GM23338 (cell line): Measurements from ENCODE around the gene FGD3.

Experiments used
- CTCF ChIP-seq, 2 experiments: fragments of 200-600 bp in 1 of 2; sonication (generic) in 1 of 2; conservative IDR thresholded peaks; 2 replicates each; pipeline versions ENCODE4 v1.5.1 to v1.6.1; 2016 to 2017; ENCODE audit warnings: antibody characterized with exemption in 2 of 2, low read depth in 2 of 2, mild to moderate bottlenecking in 2 of 2, moderate library complexity in 1 of 2
- JUNB ChIP-seq: IDR thresholded peaks from one replicate; pipeline ENCODE4 v1.6.1; 2016; ENCODE audit warnings: antibody characterized with exemption; ENCODE audit not compliant: unreplicated experiment
- TF ChIP-seq, protein P1 (sequence below): IDR thresholded peaks from one replicate; pipeline ENCODE4 v1.6.1; 2018; ENCODE audit warnings: antibody characterized with exemption; ENCODE audit not compliant: unreplicated experiment

- TF ChIP-seq CTCF (conservative IDR thresholded peaks at IDR 0.05; ENCODE audit: low read depth in 2 of 2) = no peak
- TF ChIP-seq, protein P1, sequence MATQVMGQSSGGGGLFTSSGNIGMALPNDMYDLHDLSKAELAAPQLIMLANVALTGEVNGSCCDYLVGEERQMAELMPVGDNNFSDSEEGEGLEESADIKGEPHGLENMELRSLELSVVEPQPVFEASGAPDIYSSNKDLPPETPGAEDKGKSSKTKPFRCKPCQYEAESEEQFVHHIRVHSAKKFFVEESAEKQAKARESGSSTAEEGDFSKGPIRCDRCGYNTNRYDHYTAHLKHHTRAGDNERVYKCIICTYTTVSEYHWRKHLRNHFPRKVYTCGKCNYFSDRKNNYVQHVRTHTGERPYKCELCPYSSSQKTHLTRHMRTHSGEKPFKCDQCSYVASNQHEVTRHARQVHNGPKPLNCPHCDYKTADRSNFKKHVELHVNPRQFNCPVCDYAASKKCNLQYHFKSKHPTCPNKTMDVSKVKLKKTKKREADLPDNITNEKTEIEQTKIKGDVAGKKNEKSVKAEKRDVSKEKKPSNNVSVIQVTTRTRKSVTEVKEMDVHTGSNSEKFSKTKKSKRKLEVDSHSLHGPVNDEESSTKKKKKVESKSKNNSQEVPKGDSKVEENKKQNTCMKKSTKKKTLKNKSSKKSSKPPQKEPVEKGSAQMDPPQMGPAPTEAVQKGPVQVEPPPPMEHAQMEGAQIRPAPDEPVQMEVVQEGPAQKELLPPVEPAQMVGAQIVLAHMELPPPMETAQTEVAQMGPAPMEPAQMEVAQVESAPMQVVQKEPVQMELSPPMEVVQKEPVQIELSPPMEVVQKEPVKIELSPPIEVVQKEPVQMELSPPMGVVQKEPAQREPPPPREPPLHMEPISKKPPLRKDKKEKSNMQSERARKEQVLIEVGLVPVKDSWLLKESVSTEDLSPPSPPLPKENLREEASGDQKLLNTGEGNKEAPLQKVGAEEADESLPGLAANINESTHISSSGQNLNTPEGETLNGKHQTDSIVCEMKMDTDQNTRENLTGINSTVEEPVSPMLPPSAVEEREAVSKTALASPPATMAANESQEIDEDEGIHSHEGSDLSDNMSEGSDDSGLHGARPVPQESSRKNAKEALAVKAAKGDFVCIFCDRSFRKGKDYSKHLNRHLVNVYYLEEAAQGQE = no peak
- no peak for TF ChIP-seq JUNB
Observed at GRCh38 chr9:93022721-93023520, 75.6 kb downstream of the FGD3 start.
